Caco-2 (cell line): ENCODE data around the gene TRMT10A. TPM values are rescaled to one million over a fixed set of nuclear protein-coding genes. Genes with fewer than 3 reads are reported as not detected.

Source experiments
- BruUV-seq: library from RNA; stranded (reverse); fragments of 400-500 nt; replicated peaks from 2 replicates; lab custom pipeline; 2021; lab: Mats Ljungman, UMichigan
- CTCF ChIA-PET: fragments of 300-600 bp; sonication (Branson Sonifier 250); formaldehyde crosslinking; loops from one replicate; lab custom pipeline; 2022; ENCODE audit warnings: antibody characterized with exemption; lab: Charles Lee
- POLR2A ChIA-PET: fragments of 300-600 bp; sonication (Branson Sonifier 250); formaldehyde crosslinking; loops from one replicate; lab custom pipeline; 2022; ENCODE audit warnings: antibody characterized with exemption; lab: Charles Lee
- DNase-seq, 2 experiments: peaks; one replicate each; pipeline versions ENCODE4 v3.0.0 to v3.0.0-alpha.2; 2020 to 2022
- H3K27me3 ChIP-seq: replicated peaks from 2 replicates; pipeline ENCODE4 v1.6.0; 2011; ENCODE audit warnings: low read length; ENCODE audit not compliant: control insufficient read depth, insufficient read depth
- H3K36me3 ChIP-seq: 2 replicates; pipeline ENCODE4 v1.5.1; 2011; ENCODE audit warnings: low read length; ENCODE audit not compliant: control insufficient read depth, insufficient read depth
- H3K4me1 ChIP-seq: fragments of 250-450 bp; sonication (Bioruptor Pico); 2 replicates; pipeline ENCODE4 v1.5.1; 2020; ENCODE audit warnings: mild to moderate bottlenecking
- H3K4me3 ChIP-seq: 2 replicates; pipeline ENCODE4 v1.5.1; 2011; ENCODE audit warnings: low read depth, mild to moderate bottlenecking, control low read depth, low read length
- H3K9me3 ChIP-seq: fragments of 250-450 bp; sonication (Bioruptor Pico); 2 replicates; pipeline ENCODE4 v1.5.1; 2020; ENCODE audit warnings: mild to moderate bottlenecking, moderate library complexity
- H3K27ac Mint-ChIP-seq: one replicate; pipeline ENCODE4 v1.8.0; 2022; ENCODE audit warnings: mixed read lengths; ENCODE audit not compliant: unreplicated experiment
- H3K27me3 Mint-ChIP-seq: one replicate; pipeline ENCODE4 v1.8.0; 2022; ENCODE audit warnings: mixed read lengths; ENCODE audit not compliant: insufficient read depth, unreplicated experiment
- H3K36me3 Mint-ChIP-seq: one replicate; pipeline ENCODE4 v1.8.0; 2022; ENCODE audit warnings: mild to moderate bottlenecking, mixed read lengths; ENCODE audit not compliant: insufficient read depth, unreplicated experiment
- H3K4me1 Mint-ChIP-seq: one replicate; pipeline ENCODE4 v1.8.0; 2022; ENCODE audit warnings: low read depth, mixed read lengths; ENCODE audit not compliant: unreplicated experiment
- H3K4me3 Mint-ChIP-seq: one replicate; pipeline ENCODE4 v1.8.0; 2022; ENCODE audit warnings: mild to moderate bottlenecking, moderate library complexity, mixed read lengths; ENCODE audit not compliant: unreplicated experiment
- H3K9me3 Mint-ChIP-seq: one replicate; pipeline ENCODE4 v1.8.0; 2022; ENCODE audit warnings: mixed read lengths; ENCODE audit not compliant: unreplicated experiment
- intact Hi-C: fragments of 100-400 bp; cut with micrococcal nuclease; formaldehyde crosslinking; loops from one replicate; pipeline ENCODE4 v1.10.0; 2022; ENCODE audit not compliant: unreplicated experiment
- total RNA-seq: library from RNA; stranded (reverse); gene quantifications from 2 replicates; pipeline ENCODE4 v1.2.3, GENCODE V29; 2022
- TF ChIP-seq, protein P1 (sequence below), 2 experiments: fragments of 200-600 bp in 1 of 2; IDR thresholded peaks; 1 replicate in 1 of 2; 2 replicates in 1 of 2; pipeline versions ENCODE4 v1.5.1 to v1.8.0; 2011 to 2022; ENCODE audit warnings: antibody characterized with exemption in 1 of 2, control low read depth in 1 of 2, inconsistent platforms in 1 of 2, low read depth in 1 of 2, low read length in 1 of 2, mild to moderate bottlenecking in 1 of 2, moderate library complexity in 1 of 2; ENCODE audit not compliant: insufficient read depth in 1 of 2, severe bottlenecking in 1 of 2, unreplicated experiment in 1 of 2

Gene TRMT10A
- total RNA-seq, 1 experiment from 2014 or later: 5.1 TPM

DNA sequence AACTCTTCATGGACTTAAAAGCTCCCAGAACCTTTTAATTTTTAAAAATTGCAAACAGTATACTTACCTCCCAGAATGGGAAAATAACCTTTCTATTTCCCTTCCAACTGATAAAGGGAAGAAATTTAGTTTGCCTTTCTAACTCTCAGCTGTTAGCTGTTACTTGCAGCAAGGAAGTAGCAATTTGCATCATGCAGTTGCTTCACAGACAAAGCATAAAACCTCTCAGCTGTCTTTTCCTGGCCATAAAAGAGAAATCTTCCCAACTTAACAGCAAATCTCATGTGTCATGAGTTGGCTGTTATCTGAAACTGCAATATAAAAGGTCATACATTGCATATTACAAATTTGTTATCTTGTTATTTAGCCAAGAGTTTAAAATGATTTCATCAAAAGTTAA, 34.6 kb downstream of the TRMT10A start:
- ChIA-PET CTCF (no interaction called here), POLR2A (no interaction called here)
- H3K4me1 Mint-ChIP-seq: no peaks in the 10 kb centered on the region
- Histone ChIP-seq H3K4me1 (no peaks in the 10 kb centered on the region), H3K4me3 (no peak overlapping the region), H3K36me3 (no peaks in the 10 kb centered on the region), H3K9me3 (no peaks in the 10 kb centered on the region), H3K27me3 (no peaks in the 10 kb centered on the region)
- DNase-seq: no peak
- H3K36me3 Mint-ChIP-seq: no peaks in the 10 kb centered on the region
- no peaks in the 10 kb centered on the region for H3K9me3 Mint-ChIP-seq
- BruUV-seq: no TSS peak
- H3K27ac Mint-ChIP-seq: no peak overlapping the region
- peaks cover 3% of the 10 kb centered on the region for H3K27me3 Mint-ChIP-seq
- intact Hi-C loops: no loop called here
- no peak overlapping the region for H3K4me3 Mint-ChIP-seq
- TF ChIP-seq, protein P1, sequence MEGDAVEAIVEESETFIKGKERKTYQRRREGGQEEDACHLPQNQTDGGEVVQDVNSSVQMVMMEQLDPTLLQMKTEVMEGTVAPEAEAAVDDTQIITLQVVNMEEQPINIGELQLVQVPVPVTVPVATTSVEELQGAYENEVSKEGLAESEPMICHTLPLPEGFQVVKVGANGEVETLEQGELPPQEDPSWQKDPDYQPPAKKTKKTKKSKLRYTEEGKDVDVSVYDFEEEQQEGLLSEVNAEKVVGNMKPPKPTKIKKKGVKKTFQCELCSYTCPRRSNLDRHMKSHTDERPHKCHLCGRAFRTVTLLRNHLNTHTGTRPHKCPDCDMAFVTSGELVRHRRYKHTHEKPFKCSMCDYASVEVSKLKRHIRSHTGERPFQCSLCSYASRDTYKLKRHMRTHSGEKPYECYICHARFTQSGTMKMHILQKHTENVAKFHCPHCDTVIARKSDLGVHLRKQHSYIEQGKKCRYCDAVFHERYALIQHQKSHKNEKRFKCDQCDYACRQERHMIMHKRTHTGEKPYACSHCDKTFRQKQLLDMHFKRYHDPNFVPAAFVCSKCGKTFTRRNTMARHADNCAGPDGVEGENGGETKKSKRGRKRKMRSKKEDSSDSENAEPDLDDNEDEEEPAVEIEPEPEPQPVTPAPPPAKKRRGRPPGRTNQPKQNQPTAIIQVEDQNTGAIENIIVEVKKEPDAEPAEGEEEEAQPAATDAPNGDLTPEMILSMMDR (IDR thresholded peaks at IDR 0.05; ENCODE audit: insufficient read depth in 1 of 2, low read depth in 1 of 2, low read length in 1 of 2, severe bottlenecking in 1 of 2, unreplicated experiment in 1 of 2): no peak

DNA sequence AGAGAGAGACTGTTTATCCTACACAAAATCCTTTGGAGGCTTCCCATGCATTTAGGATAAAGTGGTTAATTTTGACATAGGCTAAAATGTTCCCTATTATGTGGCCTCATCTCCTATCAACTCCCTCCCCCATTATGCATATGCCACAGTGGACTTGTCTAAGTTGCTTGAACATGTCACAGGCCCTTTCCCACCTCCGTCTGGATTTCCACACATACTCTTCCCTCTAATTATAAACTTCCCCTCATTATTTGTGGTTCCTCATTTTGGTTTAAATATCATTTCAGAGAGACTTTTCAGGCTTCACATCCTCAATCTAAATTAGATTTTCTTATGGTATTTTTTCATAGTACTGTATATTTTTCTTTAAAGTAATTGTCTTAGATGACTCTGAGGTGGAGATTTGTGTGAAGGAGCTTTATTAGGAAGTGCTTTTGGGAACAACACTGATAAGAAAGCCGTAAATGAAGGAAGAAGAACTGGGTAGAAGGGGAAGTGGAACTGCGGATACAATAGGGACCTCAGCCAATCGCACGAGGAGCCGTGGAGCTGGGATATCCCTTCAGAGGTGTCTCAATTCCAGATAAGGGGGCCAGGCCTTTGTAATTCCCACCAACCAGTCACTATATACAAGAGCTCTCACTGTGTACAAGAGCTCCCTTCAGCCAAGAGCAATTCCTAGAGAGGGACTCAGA, 45.1 kb downstream of the TRMT10A start:
- Mint-ChIP-seq H3K36me3 (no peaks in the 10 kb centered on the region), H3K27me3 (peaks cover 15% of the 10 kb centered on the region), H3K27ac (no peak overlapping the region), H3K4me3 (no peak overlapping the region), H3K4me1 (no peaks in the 10 kb centered on the region), H3K9me3 (no peaks in the 10 kb centered on the region)
- Histone ChIP-seq H3K4me1 (no peaks in the 10 kb centered on the region), H3K4me3 (no peak overlapping the region), H3K27me3 (no peaks in the 10 kb centered on the region), H3K9me3 (no peaks in the 10 kb centered on the region), H3K36me3 (no peaks in the 10 kb centered on the region)
- ChIA-PET POLR2A (no interaction called here), CTCF (no interaction called here)
- BruUV-seq: no TSS peak
- no peak for DNase-seq
- TF ChIP-seq, protein P1 (IDR thresholded peaks at IDR 0.05; ENCODE audit: insufficient read depth in 1 of 2, low read depth in 1 of 2, low read length in 1 of 2, severe bottlenecking in 1 of 2, unreplicated experiment in 1 of 2): no peak
- intact Hi-C loops: no loop called here

GRCh38 chr4:99510721-99511120, 53.1 kb downstream of the TRMT10A start, which contains the start of gene C4orf17:
Gene C4orf17, plus strand, starts transcription at chr4:99511021. Its CDS starts 2,061 bp downstream, at chr4:99513082.
- POLR2A ChIA-PET: no interaction called here
- Mint-ChIP-seq H3K27me3 (peaks cover 24% of the 10 kb centered on the region), H3K9me3 (no peaks in the 10 kb centered on the region), H3K4me1 (no peaks in the 10 kb centered on the region), H3K36me3 (no peaks in the 10 kb centered on the region), H3K4me3 (no peak within 1 kb of the TSS), H3K27ac (no peak within 1 kb of the TSS)
- Histone ChIP-seq H3K4me1 (no peaks in the 10 kb centered on the region), H3K9me3 (no peaks in the 10 kb centered on the region), H3K36me3 (no peaks in the 10 kb centered on the region), H3K27me3 (no peaks in the 10 kb centered on the region), H3K4me3 (no peak within 1 kb of the TSS)
- DNase-seq: no peak
- CTCF ChIA-PET: no interaction called here
- TF ChIP-seq, protein P1 (IDR thresholded peaks at IDR 0.05; ENCODE audit: insufficient read depth in 1 of 2, low read depth in 1 of 2, low read length in 1 of 2, severe bottlenecking in 1 of 2, unreplicated experiment in 1 of 2): no peak
- no TSS peak for BruUV-seq
- intact Hi-C loops: no loop called here
